Thyroid gland (tissue), 4 donors: Measurements from ENCODE around the gene MAP3K9.

Source experiments
- CTCF ChIP-seq, 6 experiments: fragments of 200-600 bp in 3 of 6; fragments of 450-650 bp in 3 of 6; sonication (generic) in 3 of 6; IDR thresholded peaks; one replicate each; pipeline ENCODE4 v1.5.1; 2016 to 2019; ENCODE audit warnings: antibody characterized with exemption in 6 of 6, mild to moderate bottlenecking in 2 of 6, inconsistent platforms in 1 of 6, moderate library complexity in 1 of 6
- POLR2A ChIP-seq, 2 donors: fragments of 450-650 bp; IDR thresholded peaks; one replicate each; pipeline ENCODE4 v1.6.1; 2017; ENCODE audit warnings: antibody characterized with exemption in 2 of 2, mild to moderate bottlenecking in 2 of 2, moderate library complexity in 1 of 2

- no peak for TF ChIP-seq POLR2A (IDR thresholded peaks at IDR 0.05)
- TF ChIP-seq CTCF (IDR thresholded peaks at IDR 0.05) = no peak
These were observed 23.8 kb downstream of the MAP3K9 start for GRCh38 chr14:70785556-70785955.
